Large intestine (tissue), 12 donors: ENCODE measurements around the gene FGF21. TPM values are rescaled to one million over a fixed set of nuclear protein-coding genes. Genes with fewer than 3 reads are reported as not detected.
A peak's percentile ranks its signal among the peaks of the same experiment; 100 is the strongest.

ENCODE experiments used
- DNase-seq, 2 donors: peaks; one replicate each; pipeline versions ENCODE4 v3.0.0 to v3.0.0-alpha.2; 2013
- H3K27ac ChIP-seq: one replicate; pipeline ENCODE4 v1.5.1; 2013; ENCODE audit warnings: low read length
- H3K27me3 ChIP-seq: 2 replicates; pipeline ENCODE4 v1.6.1; 2013; ENCODE audit warnings: low read length; ENCODE audit not compliant: control insufficient read depth, insufficient read depth
- H3K36me3 ChIP-seq: 2 replicates; pipeline ENCODE4 v1.6.1; 2013; ENCODE audit warnings: low read length; ENCODE audit not compliant: control insufficient read depth, insufficient read depth
- H3K4me1 ChIP-seq: one replicate; pipeline ENCODE4 v1.6.1; 2013; ENCODE audit warnings: low read length; ENCODE audit not compliant: control insufficient read depth, insufficient read depth
- H3K4me3 ChIP-seq: one replicate; pipeline ENCODE4 v1.5.1; 2013; ENCODE audit warnings: low read length
- H3K9me3 ChIP-seq: one replicate; pipeline ENCODE4 v1.6.1; 2013; ENCODE audit warnings: mild to moderate bottlenecking, low read depth, low read length, moderate library complexity; ENCODE audit not compliant: control insufficient read depth
- WGBS: methylation state at CpG from one replicate; pipeline ENCODE4 v1.1.5; 2013; ENCODE audit warnings: low lambda C conversion rate; ENCODE audit not compliant: insufficient coverage; 5-methylcytosine and 5-hydroxymethylcytosine counted together
- long read RNA-seq, 11 donors: transcript quantifications; one replicate each; lab custom pipeline, GENCODE V29; 2026
- polyA plus RNA-seq: library from polyadenylated mRNA; unstranded; fragments of 120-200 nt; gene quantifications from one replicate; pipeline ENCODE4 v1.2.1, GENCODE V29; 2013

FGF21 gene, protein sequence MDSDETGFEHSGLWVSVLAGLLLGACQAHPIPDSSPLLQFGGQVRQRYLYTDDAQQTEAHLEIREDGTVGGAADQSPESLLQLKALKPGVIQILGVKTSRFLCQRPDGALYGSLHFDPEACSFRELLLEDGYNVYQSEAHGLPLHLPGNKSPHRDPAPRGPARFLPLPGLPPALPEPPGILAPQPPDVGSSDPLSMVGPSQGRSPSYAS
- not detected for polyA plus RNA-seq
- long read RNA-seq, donor 1: 0 reads
- long read RNA-seq, donor 2: 0 reads
- long read RNA-seq, donor 3: 0 reads
- long read RNA-seq, donor 4: 0 reads
- long read RNA-seq, donor 5: 0 reads
- long read RNA-seq, donor 6: 0 reads
- long read RNA-seq, donor 7: 0 reads
- long read RNA-seq, donor 8: 0 reads
- long read RNA-seq, donor 9: 0 reads
- long read RNA-seq, donor 10: 0 reads
- long read RNA-seq, donor 11, partial matches to known transcripts: 20 of 82 reads
- long read RNA-seq, donor 11, other reads (novel, unspliced or antisense): 62 of 82 reads

DNA sequence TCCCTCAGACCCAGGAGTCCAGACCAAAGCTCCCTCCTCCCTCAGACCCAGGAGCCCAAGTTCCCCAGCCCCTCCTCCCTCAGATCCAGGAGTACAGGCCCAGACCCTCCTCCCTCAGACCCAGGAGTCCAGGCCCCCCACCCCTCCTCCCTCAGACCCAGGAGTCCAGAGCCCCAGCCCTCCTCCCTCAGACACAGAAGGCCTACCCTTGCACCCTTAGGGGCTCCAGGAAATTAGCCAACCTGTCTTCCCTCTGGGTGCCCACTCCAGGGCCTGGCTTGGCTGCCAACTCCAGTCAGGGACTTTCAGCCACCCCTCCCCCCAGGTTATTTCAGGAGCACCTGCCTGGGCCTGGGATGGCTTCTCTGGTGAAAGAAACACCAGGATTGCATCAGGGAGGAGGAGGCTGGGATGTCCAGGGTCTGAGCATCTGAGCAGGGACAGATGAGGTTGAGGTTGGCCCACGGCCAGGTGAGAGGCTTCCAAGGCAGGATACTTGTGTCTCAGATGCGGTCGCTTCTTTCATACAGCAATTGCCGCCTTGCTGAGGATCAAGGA is at the start of gene FGF21:
Gene FGF21 (plus strand): TSS at position 441 of the 558 bp plus-strand sequence. CDS start 713 bp downstream, outside the sequence.
- H3K4me1 ChIP-seq: peaks cover 13% of the 10 kb centered on the region
- peaks cover 11% of the 10 kb centered on the region for H3K9me3 ChIP-seq
- H3K36me3 ChIP-seq: peaks cover under 1% of the 10 kb centered on the region
- no peak for DNase-seq
- WGBS: no CpG with 5 or more reads among the region's 4 CpGs
- H3K4me3 ChIP-seq: no peak within 1 kb of the TSS
- peaks cover 30% of the 10 kb centered on the region for H3K27me3 ChIP-seq
- H3K27ac ChIP-seq: no peak within 1 kb of the TSS

DNA sequence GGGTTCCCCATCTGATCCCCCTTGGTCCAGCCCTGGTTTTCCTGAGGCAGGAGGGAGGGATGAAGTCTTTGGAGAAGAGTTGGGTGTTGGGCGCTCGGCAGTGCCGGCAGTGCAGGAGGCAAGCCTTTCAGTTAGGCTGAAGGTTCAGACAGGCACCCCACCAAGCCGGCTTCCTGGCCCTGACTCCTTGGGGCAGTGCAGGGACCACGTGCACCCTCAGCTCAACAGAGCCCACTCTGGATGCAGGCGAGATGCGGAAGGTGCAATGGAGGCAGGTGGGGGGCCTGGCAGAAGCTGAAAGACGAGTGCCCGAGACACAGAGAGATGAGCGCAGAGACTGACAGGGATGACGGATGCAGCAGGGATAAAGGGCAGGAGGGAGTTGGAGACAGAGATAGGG is 46.9 kb upstream of the FGF21 start:
- WGBS: 75% methylated on average over 4 of the region's 11 CpGs
- Histone ChIP-seq H3K27ac (no peak overlapping the region), H3K4me1 (peaks cover 9% of the 10 kb centered on the region), H3K36me3 (peaks cover 9% of the 10 kb centered on the region), H3K27me3 (no peaks in the 10 kb centered on the region), H3K9me3 (peaks cover 8% of the 10 kb centered on the region), H3K4me3 (no peak overlapping the region)
- DNase-seq: no peak

DNA sequence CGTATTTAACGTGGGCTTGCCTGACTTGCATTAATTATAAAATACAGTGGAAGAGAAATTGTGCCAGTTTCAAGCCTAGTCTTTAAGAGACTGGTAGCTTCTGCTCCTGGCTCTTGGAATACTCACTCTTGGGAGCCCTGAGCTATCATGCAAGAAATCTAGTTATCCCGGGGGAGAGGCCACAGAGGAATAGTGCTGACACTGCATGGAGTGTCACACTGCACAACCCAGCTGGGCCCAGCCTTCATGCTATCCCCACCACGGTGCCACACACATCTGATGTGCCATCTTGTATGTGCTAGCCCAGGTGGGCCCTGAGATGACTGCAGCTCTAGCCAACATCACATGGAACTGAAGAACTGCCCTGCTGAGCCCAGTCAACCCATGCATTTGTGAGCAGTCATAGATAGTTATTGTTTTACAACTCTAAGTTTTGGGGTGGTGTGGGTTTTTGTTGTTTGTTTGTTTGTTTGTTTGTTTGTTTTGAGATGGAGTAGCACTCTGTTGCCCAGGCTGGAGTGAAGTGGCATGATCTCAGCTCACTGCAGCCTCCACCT is 44.1 kb upstream of the FGF21 start:
- DNase-seq: no peak
- Histone ChIP-seq H3K36me3 (no peaks in the 10 kb centered on the region), H3K4me3 (no peak overlapping the region), H3K27me3 (no peaks in the 10 kb centered on the region), H3K27ac (no peak overlapping the region), H3K4me1 (peaks cover 20% of the 10 kb centered on the region), H3K9me3 (peaks cover 2% of the 10 kb centered on the region)
- no CpG with 5 or more reads among the region's 4 CpGs for WGBS

DNA sequence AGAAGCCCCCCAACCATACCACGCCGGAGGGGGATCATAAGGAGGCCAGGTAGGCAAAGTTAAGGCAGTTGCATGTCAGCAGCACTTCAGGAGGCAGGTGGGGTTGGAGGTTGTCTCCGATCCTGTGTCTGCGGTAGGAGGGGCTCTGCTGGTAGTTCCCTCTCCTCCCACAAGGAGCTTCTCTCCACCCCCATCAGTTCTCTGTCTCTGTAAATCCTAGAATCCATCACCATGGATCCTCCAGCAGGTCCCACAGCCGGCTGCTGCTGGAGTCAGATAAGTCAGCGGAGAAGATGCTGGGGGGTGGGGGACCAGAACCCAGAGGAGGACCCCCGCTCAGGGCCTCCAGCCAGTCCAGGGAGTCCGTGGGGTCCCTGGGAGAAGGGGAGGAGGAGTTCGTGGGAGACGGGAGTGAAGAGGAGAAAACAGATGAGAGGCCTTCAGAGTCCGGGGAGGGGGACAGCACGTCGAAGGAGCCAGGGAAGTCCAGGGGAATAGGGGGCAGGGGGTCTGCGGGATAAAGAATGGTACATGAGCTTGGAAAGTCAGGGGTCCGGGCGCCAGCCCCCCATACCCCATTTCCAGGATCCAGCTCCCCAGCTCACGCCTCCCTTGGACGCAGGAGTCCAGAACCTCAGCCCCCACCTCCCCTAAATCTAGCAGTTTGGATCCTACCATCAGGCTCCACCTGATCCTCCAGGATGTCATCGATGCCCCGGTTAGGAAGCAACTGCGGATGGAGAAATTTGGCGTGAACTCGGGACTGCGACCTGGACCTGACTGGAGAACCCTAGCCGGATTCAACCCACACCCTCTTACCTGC is 42.1 kb upstream of the FGF21 start:
- Histone ChIP-seq H3K4me3 (peak overlapping the region; percentile 58), H3K4me1 (peaks cover 32% of the 10 kb centered on the region), H3K9me3 (no peaks in the 10 kb centered on the region), H3K36me3 (no peaks in the 10 kb centered on the region), H3K27me3 (no peaks in the 10 kb centered on the region), H3K27ac (peak overlapping the region; percentile 63)
- DNase-seq: peak in 1 of 2 donors; percentile 43
- WGBS: no CpG with 5 or more reads among the region's 25 CpGs

DNA sequence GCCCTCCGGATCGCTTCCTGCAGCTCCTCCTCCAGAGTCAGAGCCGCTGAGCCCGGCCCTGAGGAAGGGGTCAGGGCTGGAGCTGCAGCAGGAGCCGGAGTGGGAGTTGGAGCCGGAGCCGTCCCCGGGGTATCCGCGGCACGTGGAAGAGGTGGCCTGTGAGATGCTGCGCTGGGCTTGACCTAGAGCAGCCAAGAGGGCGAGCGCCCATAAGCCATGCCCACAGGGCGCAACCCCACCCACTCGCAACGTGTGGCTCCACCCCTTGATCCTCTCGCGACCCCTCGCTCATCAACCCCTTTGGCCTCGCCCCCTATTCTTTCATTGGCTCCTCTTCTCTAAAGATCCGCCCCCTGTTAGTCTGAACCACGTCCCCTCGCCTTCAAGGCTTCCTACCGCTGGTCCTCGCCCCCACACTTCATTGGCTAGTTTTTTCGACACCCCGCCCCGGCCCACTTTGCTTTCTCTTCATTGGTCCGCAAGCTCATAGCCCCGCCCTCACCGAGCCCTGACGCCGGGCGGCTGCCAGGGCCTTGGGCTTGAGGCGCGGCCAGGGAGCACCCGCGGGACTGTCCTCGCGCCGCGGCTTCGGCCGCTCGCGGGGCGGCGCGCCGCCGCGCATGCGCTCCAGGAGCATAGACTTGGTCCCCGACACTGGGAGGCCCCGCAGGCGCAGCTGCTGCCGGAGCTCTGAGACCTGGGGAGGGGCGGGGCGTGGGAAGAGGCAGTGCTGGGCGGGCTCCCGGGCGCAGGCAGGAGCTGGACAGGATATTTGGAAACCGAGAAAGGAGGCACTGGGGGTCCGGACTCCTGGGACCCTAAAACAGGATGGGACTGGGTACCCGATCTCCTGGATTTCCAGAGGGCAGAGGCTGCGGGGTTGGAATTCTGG is 41.2 kb upstream of the FGF21 start:
- no peaks in the 10 kb centered on the region for H3K36me3 ChIP-seq
- H3K27ac ChIP-seq: peak overlapping the region; percentile 94
- peak overlapping the region; percentile 69 for H3K4me3 ChIP-seq
- DNase-seq: peak; percentile 100
- WGBS: no CpG with 5 or more reads among the region's 67 CpGs
- H3K27me3 ChIP-seq: no peaks in the 10 kb centered on the region
- H3K4me1 ChIP-seq: peaks cover 39% of the 10 kb centered on the region
- no peaks in the 10 kb centered on the region for H3K9me3 ChIP-seq

DNA sequence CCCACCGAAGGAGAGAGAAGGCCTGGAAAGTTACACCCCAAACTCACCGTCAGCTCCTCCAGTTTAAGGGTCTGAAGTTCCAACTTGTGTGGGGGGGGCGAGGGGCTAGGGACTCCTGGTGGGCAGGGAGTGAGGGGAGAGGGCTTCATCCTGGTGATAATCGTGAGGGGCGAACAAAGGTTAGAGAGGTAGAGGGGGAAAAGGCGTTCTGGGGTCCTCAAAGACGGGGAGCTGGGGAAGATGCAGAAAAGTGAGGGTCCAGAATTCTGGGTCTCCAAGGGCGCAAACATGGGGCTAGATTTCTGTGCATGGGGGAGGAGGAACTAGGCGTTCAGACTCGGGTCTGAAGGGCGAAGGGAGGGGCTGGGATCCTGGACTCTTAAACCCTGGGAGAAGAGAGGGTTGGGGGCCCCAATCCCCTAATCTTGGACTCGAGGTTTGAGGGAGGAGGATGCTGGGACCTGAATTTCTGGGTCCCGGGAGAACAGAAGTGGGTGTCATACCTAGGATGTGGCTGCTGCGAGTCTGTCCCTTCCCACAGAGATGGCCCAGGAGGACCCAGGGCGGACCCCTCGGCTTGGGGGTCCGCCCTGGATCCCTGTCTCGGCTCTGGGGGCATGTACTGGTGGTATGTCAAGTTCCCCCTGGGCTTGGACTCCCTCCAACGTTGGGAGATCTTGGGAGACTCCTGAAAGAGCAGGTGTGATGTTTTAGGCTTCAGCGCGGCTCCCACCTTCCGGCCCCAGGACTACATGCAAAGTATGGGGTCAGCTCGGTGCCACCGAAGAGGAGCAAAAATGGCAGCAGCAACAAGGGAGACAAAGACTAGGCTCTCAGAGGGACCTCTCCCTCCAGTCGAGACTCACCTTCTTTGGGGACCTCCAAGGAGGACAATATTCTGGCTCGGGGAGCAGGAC is 40.3 kb upstream of the FGF21 start:
- Histone ChIP-seq H3K27me3 (no peaks in the 10 kb centered on the region), H3K4me3 (peak overlapping the region; percentile 69), H3K27ac (peak overlapping the region; percentile 94), H3K4me1 (peaks cover 48% of the 10 kb centered on the region), H3K9me3 (no peaks in the 10 kb centered on the region), H3K36me3 (no peaks in the 10 kb centered on the region)
- WGBS: 17% methylated on average over 1 of the region's 26 CpGs
- peak; percentile 77 to 90 for DNase-seq

DNA sequence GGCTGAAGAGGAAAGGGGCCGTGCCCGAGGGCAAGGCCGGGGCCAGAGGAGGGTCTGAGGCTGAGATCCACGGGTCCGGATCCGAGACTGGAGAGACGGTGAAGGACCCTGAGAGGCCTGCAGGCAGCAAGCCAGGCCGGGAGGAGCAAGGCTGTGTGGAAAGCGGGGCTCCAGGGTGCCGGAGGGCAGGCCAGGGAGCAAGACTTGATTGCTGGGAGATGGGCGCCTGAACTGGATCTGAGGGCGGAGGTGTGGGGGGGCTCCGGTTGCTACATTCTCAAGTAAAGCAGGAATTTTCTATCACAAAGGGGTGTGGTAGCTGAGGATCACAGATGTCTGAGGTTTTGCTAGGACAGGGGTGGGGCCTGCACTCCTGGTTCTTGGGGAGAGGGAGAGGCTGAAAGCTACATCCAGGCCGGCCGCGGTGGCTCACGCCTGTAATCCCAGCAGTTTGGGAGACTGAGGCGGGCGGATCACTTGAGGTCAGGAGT is 39.6 kb upstream of the FGF21 start:
- Histone ChIP-seq H3K36me3 (no peaks in the 10 kb centered on the region), H3K27ac (peak overlapping the region; percentile 94), H3K9me3 (no peaks in the 10 kb centered on the region), H3K27me3 (no peaks in the 10 kb centered on the region), H3K4me3 (peak overlapping the region; percentile 69), H3K4me1 (peaks cover 53% of the 10 kb centered on the region)
- peak in 1 of 2 donors; percentile 71 for DNase-seq
- 20% methylated on average over 1 of the region's 19 CpGs for WGBS

DNA sequence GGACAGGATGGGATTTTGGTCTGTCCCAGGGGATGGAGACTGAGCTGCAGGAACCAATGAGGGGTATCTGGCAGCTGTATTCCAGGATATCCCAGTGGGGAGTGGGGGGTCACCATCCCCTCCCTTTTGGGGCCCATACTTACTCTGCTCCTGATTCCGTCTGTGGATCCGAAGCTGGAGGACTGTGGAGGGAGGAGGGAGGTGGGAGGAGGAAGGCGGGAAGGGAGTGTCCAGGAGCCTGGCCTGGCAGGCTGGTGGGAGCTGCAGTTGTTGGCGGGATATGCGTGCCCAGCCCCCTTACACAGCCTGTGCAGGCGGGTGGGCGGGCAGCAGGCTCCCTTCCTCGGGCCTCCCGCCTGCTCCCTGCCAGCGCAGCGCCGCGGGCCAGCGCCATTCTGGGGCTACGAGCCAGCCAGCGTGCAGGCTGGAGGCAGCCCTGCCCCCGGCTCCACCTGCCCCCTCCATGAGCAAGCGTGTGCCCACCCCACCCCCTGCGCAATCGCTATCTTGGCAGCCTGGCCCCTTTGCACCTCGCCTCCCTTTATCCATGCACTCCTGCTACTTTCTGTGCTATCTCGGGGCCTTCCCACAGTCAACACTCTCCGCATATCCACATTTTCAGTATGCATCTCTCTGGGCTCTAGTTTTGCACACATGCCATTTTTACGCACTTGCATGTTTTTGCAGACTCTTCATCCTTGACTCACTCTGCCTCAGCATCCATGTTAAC is 38.6 kb upstream of the FGF21 start:
- Histone ChIP-seq H3K9me3 (no peaks in the 10 kb centered on the region), H3K27me3 (no peaks in the 10 kb centered on the region), H3K4me1 (peaks cover 53% of the 10 kb centered on the region), H3K36me3 (no peaks in the 10 kb centered on the region), H3K27ac (peak overlapping the region; percentile 94), H3K4me3 (peak overlapping the region; percentile 7)
- DNase-seq: peak in 1 of 2 donors; percentile 74
- WGBS: no CpG with 5 or more reads among the region's 24 CpGs
